HG02884 (cell line): Measurements from ENCODE around the gene ADGRA1.

Experiments
- ATAC-seq: cut with Tn5 transposase; IDR thresholded peaks from one replicate; pipeline ENCODE4 v1.9.1; 2021; ENCODE audit warnings: mild to moderate bottlenecking, moderate library complexity; ENCODE audit not compliant: unreplicated experiment

The ADGRA1 gene

DNA sequence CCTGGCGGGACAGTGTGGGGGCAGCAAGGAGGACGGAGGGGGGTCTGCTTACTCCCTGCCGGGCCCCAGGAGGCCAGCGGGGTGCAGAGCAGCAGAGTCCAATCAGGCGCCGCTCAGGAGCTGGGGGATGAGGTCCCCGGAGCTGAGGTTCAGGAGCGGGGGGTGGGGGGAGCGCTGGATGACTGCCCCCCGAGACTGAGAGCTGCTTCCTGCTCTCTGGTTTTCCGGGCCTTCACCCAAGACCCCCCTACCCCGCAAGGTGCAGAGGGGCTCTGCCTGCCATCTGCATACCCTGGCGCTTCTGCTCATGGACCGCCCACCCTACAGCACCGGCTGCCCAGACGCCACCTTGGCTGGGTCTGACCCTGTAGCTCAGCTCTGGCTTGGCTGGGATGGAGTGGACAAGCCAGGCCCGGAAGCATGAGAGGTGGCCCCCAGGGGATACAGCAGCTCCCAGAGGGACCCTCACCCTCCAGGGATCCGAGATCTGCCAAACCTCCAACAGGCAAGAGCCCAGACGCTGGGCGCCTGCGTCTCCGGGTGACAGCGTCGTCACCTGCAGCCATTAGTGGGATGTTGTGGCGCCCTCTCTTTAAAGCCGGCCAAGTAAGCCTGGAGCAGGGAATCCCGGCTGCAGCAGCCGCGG, 73.2 kb downstream of the ADGRA1 start:
- ATAC-seq, result no peak

DNA sequence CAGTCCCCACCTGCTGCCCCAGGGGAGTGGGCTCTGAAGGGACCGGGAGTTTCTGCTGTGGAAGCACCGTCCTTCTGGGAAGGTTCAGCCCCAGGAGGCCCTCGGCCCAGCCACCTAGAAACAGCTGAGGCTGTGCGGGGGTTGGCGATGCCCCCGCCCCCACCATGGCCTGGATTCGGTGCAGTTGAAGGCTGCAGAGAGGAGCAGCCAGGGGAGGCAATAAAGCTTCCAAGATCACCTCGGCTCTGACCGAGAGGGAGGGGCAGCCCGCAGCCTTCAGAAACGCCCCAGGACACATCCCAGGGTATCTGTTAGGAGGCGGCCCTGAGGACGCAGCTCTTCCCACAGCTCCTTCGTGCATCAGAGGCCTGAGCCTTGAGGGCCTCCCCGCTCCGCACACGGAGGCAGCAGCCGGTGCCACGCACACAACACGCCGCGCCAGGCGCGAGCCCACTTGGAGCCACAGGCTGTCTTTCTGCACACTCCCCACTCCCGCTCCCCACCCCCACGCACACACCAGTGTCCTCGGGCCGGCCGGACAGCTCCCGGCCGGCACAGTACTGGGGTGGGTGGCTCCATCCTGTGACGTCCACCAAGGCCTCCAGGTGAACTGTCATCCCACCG, 73.9 kb downstream of the ADGRA1 start:
- no peak for ATAC-seq

DNA sequence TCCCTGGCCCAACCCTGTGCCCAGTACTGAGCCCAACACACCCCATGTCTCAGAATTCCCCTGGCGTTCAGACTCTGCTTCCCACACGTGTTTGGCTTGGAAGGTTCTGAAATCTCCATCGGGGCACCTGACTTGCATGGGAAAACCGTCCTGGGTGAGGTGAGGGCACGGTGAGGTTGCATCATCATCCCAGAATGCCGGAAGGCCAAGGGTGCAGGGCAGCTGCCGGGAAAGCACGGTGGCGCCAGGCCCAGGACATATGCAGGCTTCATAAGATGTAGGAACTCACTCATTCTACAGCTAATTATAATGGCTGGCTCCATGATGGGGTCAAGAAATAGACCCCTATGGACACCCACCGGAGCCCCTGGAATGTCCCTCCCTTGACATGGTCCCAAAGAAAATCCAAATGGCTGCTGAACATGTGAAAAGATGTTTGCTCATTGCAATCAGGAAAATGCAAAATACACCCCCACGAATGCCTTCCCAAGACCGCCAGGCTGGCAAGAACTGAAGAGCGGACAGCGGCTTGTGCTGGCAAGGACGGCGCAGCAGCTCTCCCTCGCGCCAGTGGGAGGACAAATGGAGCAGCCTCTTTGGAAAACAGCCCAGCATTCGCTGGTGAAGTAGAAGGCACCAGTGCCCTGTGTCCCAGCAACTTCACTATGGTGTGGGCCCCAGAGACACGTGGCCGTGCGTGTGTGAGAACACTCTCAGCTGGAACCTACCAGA, 74.6 kb downstream of the ADGRA1 start:
- ATAC-seq, result no peak

DNA sequence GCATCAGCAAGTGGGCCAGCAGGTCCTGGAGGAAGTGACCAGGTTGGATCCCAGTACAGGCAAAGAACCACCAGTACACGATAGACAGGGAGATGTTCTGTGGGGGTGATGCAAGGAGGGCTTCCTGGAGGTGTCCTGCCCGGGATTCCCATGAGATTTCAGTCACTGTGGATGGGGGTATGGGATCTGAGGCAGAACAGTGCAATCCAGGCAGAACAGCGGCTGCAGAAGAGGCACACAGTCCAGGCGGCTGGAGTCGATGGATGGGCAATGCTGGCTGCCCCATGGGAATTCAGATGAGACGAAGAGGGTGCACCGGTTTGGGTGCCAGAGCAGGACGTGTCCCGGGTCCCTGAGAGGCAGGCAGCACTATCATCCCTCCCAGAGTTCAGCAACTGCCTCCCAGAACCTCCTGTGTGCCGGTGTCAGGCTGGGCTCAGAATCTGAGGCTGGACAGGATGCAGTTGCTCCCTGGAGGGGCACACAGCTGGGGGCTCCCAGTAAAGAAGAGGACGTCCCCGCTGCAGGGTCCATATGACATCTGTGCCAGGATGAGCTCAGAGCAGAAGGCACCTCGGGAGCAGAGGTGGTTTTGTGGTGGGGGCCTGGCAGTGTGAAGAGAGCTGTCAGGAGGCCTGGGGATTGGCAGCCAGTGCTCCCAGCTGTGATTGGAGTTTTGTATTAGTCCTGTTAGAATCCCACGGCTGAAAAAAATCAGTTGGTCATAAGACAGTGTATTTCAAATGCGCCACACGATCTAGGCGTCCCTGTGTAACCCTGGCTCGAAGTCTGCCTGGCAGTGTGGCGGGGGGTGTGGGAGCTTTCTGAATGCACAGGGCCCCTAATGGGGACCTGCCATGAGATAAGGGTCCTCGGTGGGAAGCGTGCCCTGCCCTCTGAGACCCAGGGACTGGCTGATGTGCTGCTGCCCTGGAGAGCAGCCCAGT, 75.5 kb downstream of the ADGRA1 start:
- no peak for ATAC-seq

DNA sequence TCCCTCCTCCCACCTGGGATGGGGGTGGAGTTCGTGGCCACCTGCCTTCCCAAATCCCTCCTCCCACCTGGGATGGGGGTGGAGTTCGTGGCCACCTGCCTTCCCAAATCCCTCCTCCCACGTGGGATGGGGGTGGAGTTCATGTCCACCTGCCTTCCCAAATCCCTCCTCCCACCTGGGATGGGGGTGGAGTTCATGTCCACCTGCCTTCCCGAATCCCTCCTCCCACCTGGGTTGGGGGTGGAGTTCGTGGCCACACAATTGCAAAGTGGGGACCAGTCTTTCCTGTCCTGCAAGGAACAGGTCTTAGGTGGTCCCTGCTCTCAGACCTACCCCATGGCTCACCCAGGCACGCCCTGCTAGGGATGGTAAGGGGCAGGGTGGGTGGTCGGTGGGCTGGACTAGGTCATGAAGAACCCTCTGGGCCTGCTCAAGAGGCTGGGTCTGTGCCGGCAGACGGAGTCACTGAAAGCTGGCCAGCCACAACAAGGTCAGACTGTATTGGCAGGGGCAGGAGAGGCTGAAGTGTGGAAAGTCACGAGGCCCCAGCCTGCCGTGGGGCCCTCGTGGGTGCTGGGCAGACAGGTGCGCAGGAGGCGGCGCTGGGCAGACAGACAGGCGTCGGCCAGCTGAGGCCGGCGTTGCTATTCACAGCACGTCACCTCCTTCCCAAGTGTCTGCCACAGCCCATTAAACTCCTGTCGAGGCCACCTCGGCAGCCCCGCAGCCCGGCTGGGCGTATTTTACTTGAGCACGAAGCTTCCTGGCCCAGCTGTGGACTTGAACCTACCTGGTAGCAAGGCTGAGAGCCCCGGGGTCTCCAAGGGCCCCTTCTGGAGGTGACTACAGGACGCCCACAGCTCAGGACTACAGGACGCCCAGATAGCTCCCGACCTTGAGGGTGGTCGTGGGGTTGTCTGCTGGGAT, 76.4 kb downstream of the ADGRA1 start:
- ATAC-seq, result no peak

DNA sequence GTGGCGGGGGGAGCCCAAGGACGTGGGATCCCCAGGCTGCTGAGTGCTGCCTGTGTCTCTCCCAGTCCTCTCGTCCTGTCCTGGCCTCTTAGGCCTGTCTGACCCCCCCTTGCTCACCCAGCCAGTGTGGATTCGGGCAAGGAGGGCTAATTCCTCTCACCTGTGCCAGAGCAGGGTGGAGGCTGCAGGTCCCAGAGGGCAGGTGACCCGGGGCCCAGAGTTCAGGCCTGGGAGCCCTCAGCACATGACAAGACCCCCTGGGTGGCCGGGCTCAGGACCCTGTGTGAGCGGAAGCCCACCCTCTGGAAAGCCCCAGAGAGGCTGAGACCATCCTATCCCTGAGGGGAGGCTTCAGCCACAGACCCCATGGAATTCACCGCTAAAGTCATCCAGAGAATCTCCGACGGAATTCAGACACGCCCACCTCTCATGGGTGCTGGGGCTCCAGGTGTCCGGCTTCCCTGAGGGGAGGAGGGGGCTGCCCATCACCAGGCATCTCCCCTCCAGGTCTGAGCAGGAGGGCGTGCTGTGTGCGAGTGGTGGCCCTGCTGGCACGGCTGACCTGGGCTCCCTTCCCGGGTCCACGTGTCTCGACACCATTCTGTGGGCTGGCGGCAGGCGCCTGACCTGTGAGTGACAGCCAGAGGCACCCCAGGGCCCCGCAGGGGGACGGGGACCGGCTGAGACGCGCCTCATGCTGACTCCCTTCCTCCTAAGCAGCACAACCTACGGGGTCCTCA, 77.3 kb downstream of the ADGRA1 start:
- ATAC-seq, result no peak

DNA sequence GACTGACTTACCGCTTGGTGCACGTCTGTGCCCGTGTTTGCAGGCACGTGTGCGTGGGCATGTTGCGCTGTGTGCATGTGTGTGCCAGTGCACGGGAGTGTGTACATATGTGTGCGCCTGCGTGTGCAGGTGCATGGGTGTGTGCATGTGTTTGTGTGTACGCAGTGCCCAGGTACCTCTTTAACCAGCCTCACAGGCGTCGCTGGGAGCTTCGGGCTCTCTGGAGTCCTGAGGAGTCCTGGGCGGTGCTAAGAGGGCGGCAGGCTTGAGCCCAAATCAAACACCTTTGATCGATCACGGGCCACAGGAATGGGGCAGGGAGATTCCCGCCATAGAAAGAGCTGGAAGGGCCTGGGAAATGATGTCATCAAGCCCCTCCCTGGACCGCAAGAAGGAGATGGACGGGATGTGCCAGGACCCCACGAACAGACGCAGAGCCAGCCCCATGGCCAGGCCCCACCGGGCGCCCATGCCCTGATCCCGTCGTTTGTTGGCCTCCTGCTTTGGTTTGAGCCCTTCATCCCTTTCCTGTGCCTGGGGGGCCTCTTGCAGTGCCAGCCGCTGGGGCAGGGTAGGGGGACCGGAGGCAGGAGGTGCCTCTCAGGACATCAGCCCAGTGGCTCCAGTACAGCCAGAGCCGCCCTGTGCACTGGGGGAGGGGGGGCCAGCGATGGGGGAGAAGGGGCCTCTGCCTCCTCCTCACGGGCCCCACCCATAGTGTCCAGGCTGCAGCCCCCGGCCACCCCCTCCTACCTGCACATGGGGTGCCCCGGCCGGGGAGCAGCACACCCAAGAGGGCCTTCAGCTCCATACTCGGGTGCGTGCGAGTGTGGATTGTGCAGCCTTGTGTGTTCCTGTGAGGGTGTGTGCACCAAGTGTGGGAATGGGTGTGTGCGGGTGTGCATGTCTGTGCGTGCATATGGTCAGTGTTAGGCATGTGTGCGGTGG, 78.1 kb downstream of the ADGRA1 start:
- ATAC-seq, result no peak

DNA sequence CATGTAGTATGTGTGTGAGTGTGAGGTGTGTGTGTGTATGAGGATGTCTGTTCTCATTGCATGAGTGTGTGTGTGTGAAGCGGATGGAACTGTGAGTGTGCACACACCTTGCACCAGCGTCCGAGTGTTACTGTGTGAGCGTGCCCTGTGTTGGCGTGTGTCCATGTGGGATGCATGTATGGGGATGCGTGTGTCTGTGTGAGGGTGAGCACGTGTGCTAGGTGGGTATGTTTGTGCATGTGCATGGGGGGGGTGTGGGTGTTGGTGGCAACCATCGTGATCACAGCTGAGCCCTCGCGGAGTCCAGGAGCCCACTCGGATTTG, 78.7 kb downstream of the ADGRA1 start:
- ATAC-seq, result no peak

DNA sequence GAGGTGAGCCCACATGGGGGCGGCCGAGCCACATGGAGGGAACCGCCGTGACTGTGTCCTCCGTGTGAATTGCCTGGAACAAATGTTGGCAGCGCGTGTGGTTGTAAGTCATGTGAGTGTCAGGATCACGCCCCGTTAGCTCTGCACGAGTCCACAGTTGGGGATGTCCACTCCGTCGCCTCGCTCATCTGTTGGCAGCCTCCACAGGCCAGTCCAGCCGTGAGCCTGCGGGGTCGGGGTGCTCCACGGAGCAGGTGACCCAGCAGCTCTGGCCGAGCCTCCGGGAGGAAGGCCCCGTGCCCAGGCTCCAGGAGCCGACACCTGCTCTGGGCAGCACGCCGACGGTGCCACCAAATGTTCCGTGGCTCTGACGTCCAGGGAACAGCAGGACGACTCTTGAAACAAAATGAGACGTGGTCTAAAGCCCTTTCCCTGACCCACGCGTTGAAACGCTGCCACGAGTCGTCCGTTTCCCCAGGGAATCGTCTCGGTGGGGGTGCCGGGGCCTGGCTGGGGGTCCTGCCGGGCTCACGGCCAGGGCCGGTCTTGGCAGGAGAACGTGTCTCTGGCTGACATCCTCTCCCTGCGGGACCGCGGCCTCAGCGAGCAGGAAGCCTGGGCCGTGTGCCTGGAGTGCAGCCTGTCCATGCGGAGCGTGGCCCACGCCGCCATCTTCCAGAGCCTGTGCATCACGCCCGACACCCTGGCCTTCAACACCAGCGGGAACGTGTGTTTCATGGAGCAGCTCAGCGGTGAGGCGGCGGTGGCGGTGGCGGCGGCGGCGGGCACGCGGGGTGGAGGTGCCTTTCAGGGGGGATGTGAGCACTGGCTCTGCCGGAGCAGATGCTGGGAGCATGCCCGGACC, 79.3 kb downstream of the ADGRA1 start:
- no peak for ATAC-seq

DNA sequence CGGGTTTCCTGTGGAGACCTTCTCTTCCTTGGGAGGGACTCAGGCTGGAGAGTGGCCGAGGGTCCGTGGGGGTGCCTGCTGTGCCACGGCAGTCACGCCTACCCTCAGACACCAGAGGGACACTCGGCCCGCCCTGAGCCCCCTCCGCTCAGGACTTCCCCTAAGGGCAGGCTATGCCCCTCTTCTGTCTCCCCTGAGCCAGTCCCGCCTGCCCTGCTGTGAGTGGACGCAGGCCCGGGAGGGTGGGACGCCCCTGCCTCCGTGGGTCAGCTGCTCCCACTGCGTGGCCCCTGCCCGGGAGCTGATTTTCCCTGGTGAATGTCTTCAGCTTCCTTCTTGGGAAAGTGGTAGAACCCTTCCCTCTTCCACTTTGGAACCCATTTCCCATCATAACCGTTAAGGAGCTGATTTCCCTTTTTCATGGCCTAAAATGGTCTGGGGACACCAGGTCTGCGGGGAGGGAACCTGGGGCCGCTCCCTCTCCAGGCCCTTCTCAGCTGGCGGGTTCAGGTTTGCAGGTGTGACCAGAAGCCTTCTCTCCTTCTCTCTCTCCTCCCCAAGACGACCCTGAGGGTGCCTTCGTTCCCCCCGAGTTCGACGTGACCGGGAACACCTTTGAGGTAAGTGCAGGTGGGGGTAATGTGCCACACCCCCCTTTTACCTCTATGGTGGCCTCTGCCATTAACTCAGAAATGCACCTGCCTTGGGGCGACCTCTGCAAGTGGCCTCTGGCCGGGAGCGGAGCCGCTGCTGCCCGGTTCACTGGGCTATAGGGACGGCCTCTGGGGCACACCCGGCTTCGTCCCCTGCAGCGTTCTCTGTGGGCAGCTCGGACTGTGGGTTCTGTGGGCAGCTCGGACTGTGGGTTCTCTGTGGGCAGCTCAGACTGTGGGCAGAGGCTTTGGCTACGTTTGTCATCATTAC, 80.2 kb downstream of the ADGRA1 start:
- ATAC-seq, result no peak

DNA sequence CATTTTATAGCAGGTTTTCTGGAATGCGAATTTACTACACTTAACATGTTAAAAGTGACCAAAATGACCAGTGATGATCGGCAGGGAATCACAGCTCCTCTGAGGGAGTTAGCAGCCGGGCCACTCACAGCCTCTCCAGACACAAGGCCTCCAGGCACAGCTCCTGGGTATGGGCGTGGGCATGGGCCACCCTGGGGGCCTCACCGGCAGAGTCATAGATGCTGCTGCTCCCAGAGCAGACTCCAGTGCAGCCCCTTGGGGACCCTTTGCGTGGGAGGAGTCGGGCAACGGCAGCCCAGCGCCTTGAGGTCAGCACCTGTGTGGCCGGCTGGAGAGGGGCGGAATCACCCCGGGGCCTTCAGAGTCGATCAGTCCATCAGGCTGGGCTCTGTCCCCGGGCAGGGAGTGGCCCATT, 80.9 kb downstream of the ADGRA1 start:
- ATAC-seq, result no peak

DNA sequence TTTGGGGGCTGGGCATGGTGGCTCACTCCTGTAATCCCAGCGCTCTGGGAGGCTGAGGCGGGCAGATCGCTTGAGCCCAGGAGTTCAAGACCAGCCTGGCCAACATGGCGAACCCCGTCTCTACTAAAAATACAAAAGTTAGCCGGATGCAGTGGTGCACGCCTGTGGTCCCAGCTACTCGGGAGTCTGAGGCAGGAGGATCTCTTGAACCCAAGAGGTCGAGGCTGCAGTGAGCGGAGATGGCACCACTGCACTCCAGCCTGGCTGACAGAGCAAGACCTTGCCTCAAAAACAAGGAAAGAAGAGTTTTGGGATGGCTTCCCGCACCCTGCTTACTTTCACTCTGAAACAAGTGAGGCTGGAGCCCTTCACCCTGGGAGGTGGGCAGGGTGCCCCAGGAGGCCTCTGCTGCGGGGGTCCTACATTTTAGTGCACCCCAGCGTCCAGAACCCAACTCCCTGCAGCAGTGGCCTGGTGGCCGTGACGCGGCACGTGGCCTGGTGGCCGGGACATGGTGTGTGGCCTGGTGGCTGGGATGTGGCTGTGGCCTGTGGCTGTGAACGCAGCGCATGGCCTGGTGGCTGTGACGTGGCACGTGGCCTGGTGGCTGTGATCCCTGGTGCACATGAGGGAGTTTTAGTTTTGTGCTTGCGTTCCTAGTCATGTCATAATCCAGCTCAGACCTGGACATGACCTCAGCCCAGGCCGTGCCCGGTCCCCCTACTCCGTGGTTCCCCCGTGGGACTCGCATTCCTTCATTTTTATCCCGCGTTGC, 81.6 kb downstream of the ADGRA1 start:
- no peak for ATAC-seq

DNA sequence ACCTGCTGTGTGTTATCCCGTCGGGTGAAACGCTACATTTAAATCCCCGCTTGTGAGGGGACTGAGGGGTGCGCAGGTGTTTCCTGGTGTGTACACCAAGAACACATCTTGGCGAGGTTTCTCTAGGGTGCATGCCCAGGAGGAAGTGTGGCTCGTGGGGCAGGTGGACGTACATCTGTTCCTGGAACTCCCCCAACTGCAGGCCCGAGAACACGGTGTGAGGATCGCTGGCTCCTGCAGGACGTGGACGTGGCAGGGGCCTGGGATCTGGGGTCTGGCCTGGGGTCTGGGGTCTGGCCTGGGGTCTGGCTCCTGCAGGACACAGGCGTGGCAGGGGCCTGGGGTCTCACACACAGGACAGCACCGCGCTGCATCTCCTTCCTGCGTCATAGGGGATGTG, 82.4 kb downstream of the ADGRA1 start:
- ATAC-seq, result no peak

DNA sequence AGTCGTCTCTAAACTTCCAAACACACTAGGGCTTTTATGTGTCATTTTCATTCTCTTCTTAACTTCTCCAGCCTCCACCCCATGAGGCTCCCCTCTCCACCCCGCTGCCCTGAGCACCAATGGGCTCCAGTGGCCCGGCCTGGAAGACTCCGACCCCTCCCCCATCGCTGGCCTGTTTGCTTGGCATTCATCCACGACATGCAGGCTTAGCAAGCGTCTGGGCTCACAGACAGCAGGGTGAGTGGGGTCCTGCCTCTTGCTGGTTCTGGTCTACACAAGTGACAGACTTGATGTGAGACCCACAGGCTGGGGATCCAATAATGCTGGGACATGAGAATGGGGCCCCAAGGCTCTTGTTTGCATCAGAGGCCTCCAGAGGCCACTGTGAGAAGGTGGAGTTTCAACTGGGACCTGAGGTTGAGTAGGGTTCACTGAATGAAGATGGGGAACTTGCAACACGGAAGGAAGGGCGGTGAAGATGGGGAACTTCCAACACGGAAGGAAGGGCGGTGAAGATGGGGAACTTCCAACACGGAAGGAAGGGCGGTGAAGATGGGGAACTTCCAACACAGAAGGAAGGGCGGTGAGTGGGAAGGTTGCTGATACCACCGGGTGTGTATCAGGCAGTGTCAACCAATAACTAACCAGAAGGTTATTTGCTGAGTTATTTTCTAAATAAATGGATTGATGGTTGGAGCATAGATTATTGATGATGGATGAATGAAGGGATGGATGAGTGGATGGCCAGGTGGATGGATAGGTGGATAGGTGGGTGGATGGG, 86.3 kb downstream of the ADGRA1 start:
- ATAC-seq, result no peak

DNA sequence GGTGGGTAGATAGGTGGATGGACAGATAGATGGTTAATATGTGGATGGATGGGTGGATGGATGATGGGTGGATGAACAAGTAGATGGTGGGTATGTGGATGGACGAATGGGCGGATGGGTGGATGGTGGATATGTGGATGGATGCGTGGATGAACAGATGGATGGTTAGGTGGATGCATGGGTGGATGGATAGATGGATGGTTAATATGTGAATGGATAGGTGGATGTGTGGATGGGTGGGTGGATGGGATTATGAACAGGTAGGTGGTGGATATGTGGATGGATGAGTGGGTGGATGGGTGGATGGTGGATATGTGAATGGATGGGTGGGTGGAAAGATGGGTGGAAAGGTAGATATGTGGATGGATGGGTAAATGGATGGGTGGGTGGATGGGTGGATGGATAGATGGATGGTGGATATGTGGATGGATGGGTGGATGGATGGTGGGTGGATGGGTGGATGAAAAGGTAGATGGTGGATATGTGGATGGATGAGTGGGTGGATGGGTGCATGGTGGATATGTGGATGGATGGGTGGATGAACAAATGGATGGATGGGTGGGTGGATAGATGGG, 87.1 kb downstream of the ADGRA1 start:
- ATAC-seq, result no peak
